ENCODE results near the gene RIMOC1.

Gene RIMOC1

DNA sequence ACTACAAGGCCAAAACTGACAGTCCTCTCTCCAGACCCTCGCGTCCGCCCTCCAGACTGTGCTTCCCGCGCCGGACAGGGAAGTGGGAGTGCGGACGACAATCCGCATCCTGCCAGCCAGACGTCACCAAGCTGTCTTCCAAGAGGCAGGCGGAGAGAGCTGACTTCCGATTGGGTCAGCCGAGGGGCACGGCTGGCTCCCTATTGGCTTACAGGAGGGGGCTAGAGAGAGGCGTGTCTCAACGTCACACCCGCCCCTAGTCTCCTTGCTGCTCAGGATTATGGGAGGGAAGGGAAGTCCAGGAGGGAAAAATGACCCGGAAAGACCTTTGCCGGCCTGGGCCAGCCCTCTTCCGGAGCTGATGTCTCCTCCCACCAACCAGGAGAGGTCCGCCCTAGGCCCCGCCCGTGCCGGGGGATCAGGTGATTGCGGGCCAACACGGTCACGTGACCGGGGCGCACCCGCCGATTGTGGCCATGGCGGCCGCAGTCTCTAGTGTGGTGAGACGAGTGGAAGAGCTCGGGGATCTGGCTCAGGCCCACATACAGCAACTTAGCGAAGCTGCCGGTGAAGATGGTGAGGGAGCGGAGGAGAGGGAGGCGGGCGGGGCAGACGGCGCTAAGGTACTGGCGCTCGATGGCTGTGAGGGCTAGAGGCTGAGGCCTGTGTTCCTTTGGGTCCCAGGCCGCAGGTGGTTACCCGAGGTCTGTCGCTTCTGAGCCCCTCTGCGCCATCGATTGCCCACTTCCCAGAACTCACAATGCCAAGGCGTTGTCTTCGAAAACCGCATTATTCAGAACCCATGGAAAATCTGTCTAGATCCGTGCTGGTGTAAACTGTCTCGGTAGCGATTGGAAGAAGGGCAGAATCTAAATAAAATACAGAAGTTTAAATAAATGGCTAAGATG, at the start of gene RIMOC1:
Gene RIMOC1 (plus strand): TSS at position 453 of the 908 bp plus-strand sequence. CDS start 24 bp downstream, at position 477.
- peak within 1 kb of the TSS; percentile 93 for H3K4me3 ChIP-seq (replicated peaks; ENCODE audit: low read depth, low read length)
- DNase-seq (ENCODE audit: low read depth), result peak; percentile 100
- TF ChIP-seq, protein P1, sequence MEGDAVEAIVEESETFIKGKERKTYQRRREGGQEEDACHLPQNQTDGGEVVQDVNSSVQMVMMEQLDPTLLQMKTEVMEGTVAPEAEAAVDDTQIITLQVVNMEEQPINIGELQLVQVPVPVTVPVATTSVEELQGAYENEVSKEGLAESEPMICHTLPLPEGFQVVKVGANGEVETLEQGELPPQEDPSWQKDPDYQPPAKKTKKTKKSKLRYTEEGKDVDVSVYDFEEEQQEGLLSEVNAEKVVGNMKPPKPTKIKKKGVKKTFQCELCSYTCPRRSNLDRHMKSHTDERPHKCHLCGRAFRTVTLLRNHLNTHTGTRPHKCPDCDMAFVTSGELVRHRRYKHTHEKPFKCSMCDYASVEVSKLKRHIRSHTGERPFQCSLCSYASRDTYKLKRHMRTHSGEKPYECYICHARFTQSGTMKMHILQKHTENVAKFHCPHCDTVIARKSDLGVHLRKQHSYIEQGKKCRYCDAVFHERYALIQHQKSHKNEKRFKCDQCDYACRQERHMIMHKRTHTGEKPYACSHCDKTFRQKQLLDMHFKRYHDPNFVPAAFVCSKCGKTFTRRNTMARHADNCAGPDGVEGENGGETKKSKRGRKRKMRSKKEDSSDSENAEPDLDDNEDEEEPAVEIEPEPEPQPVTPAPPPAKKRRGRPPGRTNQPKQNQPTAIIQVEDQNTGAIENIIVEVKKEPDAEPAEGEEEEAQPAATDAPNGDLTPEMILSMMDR (IDR thresholded peaks at IDR 0.05; ENCODE audit: low read length, missing control alignments), result no peak

GRCh38 chr5:41856644-41857491, 47.3 kb upstream of the RIMOC1 start:
- TF ChIP-seq, protein P1 (IDR thresholded peaks at IDR 0.05; ENCODE audit: low read length, missing control alignments), result peak; percentile 72
- H3K4me3 ChIP-seq (replicated peaks; ENCODE audit: low read depth, low read length), result no peak overlapping the region
- DNase-seq (ENCODE audit: low read depth), result peak; percentile 87

DNA sequence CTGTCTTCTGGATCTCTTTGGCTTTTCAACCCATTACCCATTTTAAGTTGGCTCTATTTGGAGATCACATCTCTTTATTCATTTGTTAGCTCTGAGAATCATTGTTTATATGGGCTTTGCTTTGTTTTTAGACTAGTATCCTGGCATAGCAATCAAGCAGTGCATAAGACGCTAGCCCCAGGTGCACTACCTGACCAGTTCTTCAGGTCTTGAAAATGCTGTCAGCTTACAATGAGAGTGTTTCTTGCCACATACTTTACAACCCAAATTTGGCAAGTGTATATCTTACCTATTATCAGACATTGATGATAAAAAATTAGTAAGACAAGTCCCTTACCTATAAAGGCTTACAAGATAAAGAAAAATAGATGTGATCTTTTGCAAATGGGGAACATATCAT, 46.2 kb upstream of the RIMOC1 start:
- DNase-seq (ENCODE audit: low read depth), result no peak
- TF ChIP-seq, protein P1 (IDR thresholded peaks at IDR 0.05; ENCODE audit: low read length, missing control alignments), result no peak
- no peak overlapping the region for H3K4me3 ChIP-seq (replicated peaks; ENCODE audit: low read depth, low read length)

- DNase-seq (ENCODE audit: low read depth), result no peak
- H3K4me3 ChIP-seq (replicated peaks; ENCODE audit: low read depth, low read length), result no peak overlapping the region
- TF ChIP-seq, protein P1 (IDR thresholded peaks at IDR 0.05; ENCODE audit: low read length, missing control alignments), result no peak
Observed at GRCh38 chr5:41858890-41859289, 45.3 kb upstream of the RIMOC1 start.

DNA sequence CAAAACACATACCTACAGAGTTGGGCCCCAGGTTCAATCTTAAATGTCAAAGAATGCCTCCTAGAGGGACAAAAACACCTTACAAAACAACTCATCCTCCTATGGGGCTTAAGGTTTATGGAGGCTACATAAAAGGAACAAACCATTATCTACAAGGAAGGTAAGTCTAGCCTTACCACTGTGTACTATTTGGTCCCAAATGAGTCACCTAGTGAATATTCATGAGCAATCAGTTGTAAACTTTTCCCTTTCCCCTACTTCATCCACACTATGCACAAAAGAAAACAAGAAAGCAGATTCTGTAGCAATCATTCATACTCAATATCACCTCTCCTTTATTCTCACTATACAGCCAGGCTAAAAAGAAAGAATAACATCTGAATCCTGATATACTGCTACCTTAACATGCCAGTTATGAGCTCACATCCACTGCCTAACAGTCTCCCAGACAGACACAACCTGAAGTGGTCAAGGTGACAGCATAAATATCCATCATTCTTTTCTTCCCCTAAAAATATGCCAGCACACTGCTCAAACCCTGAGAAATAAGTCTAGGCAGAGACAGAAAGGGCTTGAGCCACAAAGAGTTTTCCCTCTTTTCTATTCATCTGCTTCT, 40.2 kb upstream of the RIMOC1 start:
- H3K4me3 ChIP-seq (replicated peaks; ENCODE audit: low read depth, low read length), result no peak overlapping the region
- DNase-seq (ENCODE audit: low read depth), result peak; percentile 15
- TF ChIP-seq, protein P1 (IDR thresholded peaks at IDR 0.05; ENCODE audit: low read length, missing control alignments), result no peak

GRCh38 chr5:41869151-41869723, 34.9 kb upstream of the RIMOC1 start:
- H3K4me3 ChIP-seq (replicated peaks; ENCODE audit: low read depth, low read length), result peak overlapping the region; percentile 74
- peak; percentile 29 for DNase-seq (ENCODE audit: low read depth)
- TF ChIP-seq, protein P1 (IDR thresholded peaks at IDR 0.05; ENCODE audit: low read length, missing control alignments), result no peak

Data from fibroblast of pulmonary artery (primary cell).